Cardiac muscle cell (in vitro differentiated cells and primary cell): Measurements from ENCODE around the gene RBKS. TPM values are rescaled to one million over a fixed set of nuclear protein-coding genes. Genes with fewer than 3 reads are reported as not detected.

Experiments used
- DNase-seq, 2 donors: peaks; one replicate each; pipeline versions ENCODE4 v3.0.0 to v3.0.0-alpha.2; 2010 to 2017; ENCODE audit warnings: low read depth in 1 of 2, low spot score in 1 of 2
- H3K27ac ChIP-seq: fragments of 200-600 bp; sonication (generic); 2 replicates; pipeline ENCODE4 v1.5.1; 2016
- H3K27me3 ChIP-seq: fragments of 200-600 bp; sonication (generic); 2 replicates; pipeline ENCODE4 v1.6.0; 2016; ENCODE audit warnings: control low read depth
- H3K36me3 ChIP-seq: fragments of 200-600 bp; sonication (generic); 2 replicates; pipeline ENCODE4 v1.5.1; 2016; ENCODE audit warnings: control low read depth
- H3K4me1 ChIP-seq: fragments of 200-600 bp; sonication (generic); 2 replicates; pipeline ENCODE4 v1.8.1; 2017; ENCODE audit warnings: low read depth, mild to moderate bottlenecking, mixed run types
- H3K4me3 ChIP-seq: fragments of 200-600 bp; sonication (generic); 2 replicates; pipeline ENCODE4 v1.5.1; 2016; ENCODE audit warnings: mild to moderate bottlenecking
- H3K9me3 ChIP-seq: fragments of 200-600 bp; sonication (generic); 2 replicates; pipeline ENCODE4 v1.5.1; 2017; ENCODE audit warnings: low read depth, mild to moderate bottlenecking, control low read depth
- CTCF ChIP-seq: IDR thresholded peaks from 2 replicates; pipeline ENCODE4 v1.5.1; 2012; ENCODE audit warnings: low read depth, mild to moderate bottlenecking, low read length
- polyA plus RNA-seq: library from polyadenylated mRNA; unstranded; fragments of >200 nt; fragmentation: Nextera tagmentation; extraction: Ambion mirVana; gene quantifications from 2 replicates; pipeline ENCODE4 v1.2.1, GENCODE V29; 2016
- total RNA-seq: library from RNA; depleted of rRNA; stranded (reverse); fragments of >200 nt; gene quantifications from 2 replicates; pipeline ENCODE4 v1.2.3, GENCODE V29; 2016

The RBKS gene
- total and polyA plus RNA-seq, 2 experiments from 2014 or later: 4.1 to 6.9 TPM

- Histone ChIP-seq H3K27ac (no peak overlapping the region), H3K4me1 (no peaks in the 10 kb centered on the region), H3K36me3 (no peaks in the 10 kb centered on the region), H3K9me3 (no peaks in the 10 kb centered on the region), H3K27me3 (peaks cover 4% of the 10 kb centered on the region), H3K4me3 (no peak overlapping the region)
- no peak for DNase-seq
- no peak for TF ChIP-seq CTCF
Measured at GRCh38 chr2:27843992-27844391, 46.2 kb downstream of the RBKS start.

- Histone ChIP-seq H3K4me3 (no peak overlapping the region), H3K9me3 (no peaks in the 10 kb centered on the region), H3K4me1 (no peaks in the 10 kb centered on the region), H3K36me3 (no peaks in the 10 kb centered on the region), H3K27ac (no peak overlapping the region), H3K27me3 (peaks cover 4% of the 10 kb centered on the region)
- no peak for DNase-seq
- no peak for TF ChIP-seq CTCF
Measured at GRCh38 chr2:27842894-27843293, 47.3 kb downstream of the RBKS start.

- no peaks in the 10 kb centered on the region for H3K4me1 ChIP-seq
- H3K9me3 ChIP-seq: no peaks in the 10 kb centered on the region
- no peaks in the 10 kb centered on the region for H3K36me3 ChIP-seq
- no peak overlapping the region for H3K4me3 ChIP-seq
- DNase-seq: no peak
- no peak overlapping the region for H3K27ac ChIP-seq
- TF ChIP-seq CTCF: no peak
- peaks cover 4% of the 10 kb centered on the region for H3K27me3 ChIP-seq
Measured at GRCh38 chr2:27839022-27839618, 51.1 kb downstream of the RBKS start.

GRCh38 chr2:27838502-27838901 lies 51.7 kb downstream of the RBKS start:
- peaks cover 4% of the 10 kb centered on the region for H3K27me3 ChIP-seq
- H3K4me1 ChIP-seq: no peaks in the 10 kb centered on the region
- H3K4me3 ChIP-seq: no peak overlapping the region
- H3K36me3 ChIP-seq: no peaks in the 10 kb centered on the region
- no peak for DNase-seq
- no peak overlapping the region for H3K27ac ChIP-seq
- H3K9me3 ChIP-seq: no peaks in the 10 kb centered on the region
- TF ChIP-seq CTCF: no peak

GRCh38 chr2:27833931-27834330 lies 56.3 kb downstream of the RBKS start:
- DNase-seq: no peak
- H3K36me3 ChIP-seq: no peaks in the 10 kb centered on the region
- H3K4me3 ChIP-seq: no peak overlapping the region
- H3K4me1 ChIP-seq: no peaks in the 10 kb centered on the region
- H3K9me3 ChIP-seq: no peaks in the 10 kb centered on the region
- H3K27ac ChIP-seq: no peak overlapping the region
- H3K27me3 ChIP-seq: no peaks in the 10 kb centered on the region
- no peak for TF ChIP-seq CTCF

GRCh38 chr2:27832396-27832795 lies 57.8 kb downstream of the RBKS start:
- DNase-seq: peak in 1 of 2 donors; percentile 77
- Histone ChIP-seq H3K27ac (no peak overlapping the region), H3K9me3 (no peaks in the 10 kb centered on the region), H3K4me1 (no peaks in the 10 kb centered on the region), H3K4me3 (no peak overlapping the region), H3K36me3 (no peaks in the 10 kb centered on the region), H3K27me3 (no peaks in the 10 kb centered on the region)
- no peak for TF ChIP-seq CTCF
